CD14-positive monocyte (primary cell): ENCODE measurements around the gene KSR2. TPM values are rescaled to one million over a fixed set of nuclear protein-coding genes. Genes with fewer than 3 reads are reported as not detected.

ENCODE experiments used
- DNase-seq, 3 donors: peaks; one replicate each; pipeline ENCODE4 v3.0.0-alpha.2; 2011 to 2022
- H2AFZ ChIP-seq: 2 replicates; pipeline ENCODE4 v1.6.0; 2012; ENCODE audit warnings: mild to moderate bottlenecking, low read depth, low read length, inconsistent platforms; ENCODE audit not compliant: insufficient read depth, poor library complexity, severe bottlenecking
- H3K27ac ChIP-seq, 2 donors: 1 replicate in 1 of 2; 2 replicates in 1 of 2; pipeline ENCODE4 v1.5.1; 2012 to 2013; ENCODE audit warnings: low read length in 2 of 2, control low read depth in 1 of 2, inconsistent platforms in 1 of 2, low read depth in 1 of 2, mild to moderate bottlenecking in 1 of 2
- H3K27me3 ChIP-seq, 2 donors: one replicate each; pipeline versions ENCODE4 v1.6.0 to v1.6.1; 2011 to 2013; ENCODE audit warnings: low read length in 2 of 2; ENCODE audit not compliant: control insufficient read depth in 2 of 2, insufficient read depth in 2 of 2
- H3K36me3 ChIP-seq, 2 donors: replicated peaks in 1 of 2; 1 replicate in 1 of 2; 2 replicates in 1 of 2; pipeline versions ENCODE4 v1.5.1 to v1.6.1; 2012 to 2013; ENCODE audit warnings: low read length in 2 of 2, control low read depth in 1 of 2, inconsistent platforms in 1 of 2, mild to moderate bottlenecking in 1 of 2; ENCODE audit not compliant: insufficient read depth in 2 of 2, control insufficient read depth in 1 of 2
- H3K4me1 ChIP-seq, 2 donors: 1 replicate in 1 of 2; 2 replicates in 1 of 2; pipeline versions ENCODE4 v1.5.1 to v1.6.1; 2012 to 2013; ENCODE audit warnings: low read length in 2 of 2, control low read depth in 1 of 2, inconsistent platforms in 1 of 2, mild to moderate bottlenecking in 1 of 2, moderate library complexity in 1 of 2; ENCODE audit not compliant: insufficient read depth in 2 of 2, control insufficient read depth in 1 of 2
- H3K4me2 ChIP-seq: replicated peaks from 2 replicates; pipeline ENCODE3; 2012; ENCODE audit warnings: low read length, moderate library complexity, mild to moderate bottlenecking; ENCODE audit not compliant: poor library complexity, severe bottlenecking; ENCODE audit errors: extremely low read depth
- H3K4me3 ChIP-seq, 3 experiments: fragments of 200-600 bp in 1 of 3; sonication (generic) in 1 of 3; replicated peaks in 1 of 3; 1 replicate in 2 of 3; 2 replicates in 1 of 3; pipeline ENCODE4 v1.5.1; 2011 to 2013; ENCODE audit warnings: low read length in 3 of 3, mild to moderate bottlenecking in 3 of 3, control low read depth in 2 of 3, low read depth in 2 of 3, inconsistent platforms in 1 of 3, moderate library complexity in 1 of 3
- H3K79me2 ChIP-seq: 2 replicates; pipeline ENCODE4 v1.6.0; 2012; ENCODE audit warnings: mild to moderate bottlenecking, control low read depth, inconsistent platforms, low read length, moderate library complexity; ENCODE audit not compliant: insufficient read depth
- H3K9ac ChIP-seq: 2 replicates; pipeline ENCODE4 v1.6.0; 2017; ENCODE audit warnings: low read length, mild to moderate bottlenecking; ENCODE audit not compliant: insufficient read depth, poor library complexity, severe bottlenecking
- H3K9me3 ChIP-seq, 2 donors: replicated peaks in 1 of 2; 1 replicate in 1 of 2; 2 replicates in 1 of 2; pipeline versions ENCODE4 v1.5.1 to v1.6.1; 2012 to 2013; ENCODE audit warnings: low read length in 2 of 2, control low read depth in 1 of 2; ENCODE audit not compliant: control insufficient read depth in 1 of 2, insufficient read depth in 1 of 2
- H4K20me1 ChIP-seq: 2 replicates; pipeline ENCODE4 v1.6.0; 2012; ENCODE audit warnings: mild to moderate bottlenecking, low read length, control low read depth, moderate library complexity; ENCODE audit not compliant: insufficient read depth
- H3K27ac Mint-ChIP-seq, 7 donors: one replicate each; pipeline ENCODE4 v1.8.0; 2020; ENCODE audit warnings: mild to moderate bottlenecking in 7 of 7, mixed read lengths in 7 of 7, moderate library complexity in 6 of 7, inconsistent platforms in 2 of 7
- H3K27me3 Mint-ChIP-seq, 3 donors: one replicate each; pipeline ENCODE4 v1.8.0; 2021 to 2022; ENCODE audit warnings: low read depth in 3 of 3, mild to moderate bottlenecking in 3 of 3, mixed read lengths in 3 of 3, moderate library complexity in 3 of 3, inconsistent platforms in 1 of 3
- H3K36me3 Mint-ChIP-seq, 2 donors: one replicate each; pipeline ENCODE4 v1.8.0; 2020; ENCODE audit warnings: mixed read lengths in 2 of 2, inconsistent platforms in 1 of 2, mild to moderate bottlenecking in 1 of 2
- H3K4me1 Mint-ChIP-seq: one replicate; pipeline ENCODE4 v1.8.0; 2020; ENCODE audit warnings: mild to moderate bottlenecking, mixed read lengths
- H3K4me3 Mint-ChIP-seq, 2 donors: one replicate each; pipeline ENCODE4 v1.8.0; 2020; ENCODE audit warnings: mild to moderate bottlenecking in 2 of 2, mixed read lengths in 2 of 2, moderate library complexity in 1 of 2
- H3K9me3 Mint-ChIP-seq, 7 donors: one replicate each; pipeline ENCODE4 v1.8.0; 2020 to 2022; ENCODE audit warnings: mixed read lengths in 7 of 7, mild to moderate bottlenecking in 6 of 7, moderate library complexity in 6 of 7, inconsistent platforms in 2 of 7
- CTCF ChIP-seq: fragments of 200-600 bp; IDR thresholded peaks from one replicate; pipeline ENCODE4 v1.8.0; 2022; ENCODE audit warnings: antibody characterized with exemption, mild to moderate bottlenecking
- WGBS: methylation state at CpG from one replicate; pipeline ENCODE4 v1.1.5; 2013; ENCODE audit warnings: missing lambda C conversion rate; ENCODE audit not compliant: insufficient coverage; 5-methylcytosine and 5-hydroxymethylcytosine counted together
- intact Hi-C, 2 donors: fragments of 100-400 bp; cut with micrococcal nuclease; formaldehyde crosslinking; loops; one replicate each; pipeline versions ENCODE4 v1.15.0 to v1.15.1; 2023
- polyA plus RNA-seq, 3 donors: library from polyadenylated mRNA; depleted of rRNA in 1 of 3; unstranded in 2 of 3; stranded (reverse) in 1 of 3; fragments of 300-500 nt in 2 of 3; fragments of >200 nt in 1 of 3; fragmentation: Illumina TruSeq in 2 of 3; gene quantifications; 1 replicate in 2 of 3; 2 replicates in 1 of 3; pipeline ENCODE4 v1.2.3, GENCODE V29; 2012 to 2021

KSR2 gene
- polyA plus RNA-seq, 3 donors, result not detected

GRCh38 chr12:117707861-117708260 is 260.9 kb downstream of the KSR2 start:
- Histone ChIP-seq H3K27me3 (no peaks in the 10 kb centered on the region), H3K9me3 (no peaks in the 10 kb centered on the region), H3K4me1 (no peaks in the 10 kb centered on the region), H2AFZ (no peak overlapping the region), H3K36me3 (no peaks in the 10 kb centered on the region), H3K79me2 (no peaks in the 10 kb centered on the region), H3K4me2 (no peak overlapping the region), H3K9ac (no peak overlapping the region), H3K4me3 (no peak overlapping the region), H4K20me1 (no peaks in the 10 kb centered on the region), H3K27ac (no peak overlapping the region)
- intact Hi-C loops, result no loop called here
- TF ChIP-seq CTCF, result no peak
- H3K9me3 Mint-ChIP-seq, result peaks cover 0 to 2% (median 0%) of the 10 kb centered on the region in 7 donors
- peaks cover 2 to 3% (median 2%) of the 10 kb centered on the region in 3 donors for H3K27me3 Mint-ChIP-seq
- H3K27ac Mint-ChIP-seq, result no peak overlapping the region
- 83% methylated on average over 1 of the region's 2 CpGs for WGBS
- DNase-seq, result no peak
- no peaks in the 10 kb centered on the region for H3K36me3 Mint-ChIP-seq
- H3K4me3 Mint-ChIP-seq, result no peak overlapping the region
- no peaks in the 10 kb centered on the region for H3K4me1 Mint-ChIP-seq

DNA sequence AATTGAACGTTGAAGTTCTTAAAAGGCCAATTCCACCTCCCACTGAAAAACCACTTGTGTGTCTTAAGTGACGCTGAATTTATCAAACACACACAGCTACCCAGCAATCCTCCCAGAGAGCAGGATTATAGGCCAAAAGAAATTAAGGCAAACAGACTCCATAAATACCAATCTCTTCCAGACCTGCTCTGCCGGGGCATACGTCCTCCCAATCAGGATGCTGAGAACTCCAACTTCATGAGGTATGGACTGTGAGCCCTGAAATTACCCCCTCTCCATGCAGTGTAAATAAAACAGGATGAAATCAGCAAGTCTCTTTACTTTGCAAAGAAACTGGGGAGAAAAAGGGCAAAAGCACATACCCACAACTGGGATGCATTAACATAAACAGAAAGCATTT is 265.2 kb downstream of the KSR2 start:
- Mint-ChIP-seq H3K4me1 (no peaks in the 10 kb centered on the region), H3K27me3 (peaks cover 2 to 6% (median 3%) of the 10 kb centered on the region in 3 donors), H3K4me3 (no peak overlapping the region), H3K27ac (no peak overlapping the region), H3K9me3 (peaks cover 0 to 2% (median 0%) of the 10 kb centered on the region in 7 donors), H3K36me3 (no peaks in the 10 kb centered on the region)
- intact Hi-C loops, result no loop called here
- Histone ChIP-seq H3K79me2 (no peaks in the 10 kb centered on the region), H3K9ac (no peak overlapping the region), H3K27me3 (no peaks in the 10 kb centered on the region), H2AFZ (no peak overlapping the region), H3K4me2 (no peak overlapping the region), H3K4me1 (no peaks in the 10 kb centered on the region), H3K27ac (no peak overlapping the region), H3K9me3 (no peaks in the 10 kb centered on the region), H4K20me1 (no peaks in the 10 kb centered on the region), H3K4me3 (no peak overlapping the region), H3K36me3 (no peaks in the 10 kb centered on the region)
- TF ChIP-seq CTCF, result no peak
- no peak for DNase-seq
- WGBS, result 100% methylated on average over 2 of the region's 4 CpGs
